ENCODE data around the gene IGSF3.
"Not testable (repeated sequence)": the region's sequence is repeated elsewhere in the genome, so short reads cannot be mapped to it uniquely, and the experiment has no call there.

Gene IGSF3

DNA sequence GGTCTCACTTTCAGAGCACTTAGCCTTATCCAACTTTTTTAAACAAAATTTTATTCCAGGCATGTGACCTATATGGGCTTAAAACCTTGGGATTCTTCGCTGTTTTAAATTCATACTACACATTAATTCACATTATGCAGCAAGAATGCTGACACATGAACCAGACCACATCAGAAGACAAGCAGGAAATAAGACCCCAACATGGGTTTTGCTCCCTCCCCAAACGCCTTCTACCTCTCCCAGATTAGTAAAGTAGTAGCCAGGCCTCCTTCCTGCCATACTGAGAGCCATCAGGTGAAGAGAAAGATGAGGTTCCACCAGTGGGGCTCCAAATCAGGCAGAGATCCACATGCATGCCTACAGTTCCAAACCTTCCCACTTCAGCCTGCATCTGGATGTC is 3.7 kb downstream of the IGSF3 start:
- peaks cover 50% of the 10 kb centered on the region for H3K27me3 ChIP-seq (ENCODE audit: insufficient read depth, low read length)
- H3K36me3 ChIP-seq (ENCODE audit: insufficient read depth, low read length): no peaks in the 10 kb centered on the region
- no peak overlapping the region for H2AFZ ChIP-seq (ENCODE audit: low read length, unreplicated experiment)
- no peaks in the 10 kb centered on the region for H3K79me2 ChIP-seq (ENCODE audit: control insufficient read depth, insufficient read depth, low read length, unreplicated experiment)
- H3K4me3 ChIP-seq (ENCODE audit: low read depth, low read length): no peak overlapping the region
- peaks cover 7% of the 10 kb centered on the region for H3K4me1 ChIP-seq (ENCODE audit: control insufficient read depth, insufficient read depth, low read length, unreplicated experiment)
- no peak overlapping the region for H3K27ac ChIP-seq (ENCODE audit: low read depth, low read length)

DNA sequence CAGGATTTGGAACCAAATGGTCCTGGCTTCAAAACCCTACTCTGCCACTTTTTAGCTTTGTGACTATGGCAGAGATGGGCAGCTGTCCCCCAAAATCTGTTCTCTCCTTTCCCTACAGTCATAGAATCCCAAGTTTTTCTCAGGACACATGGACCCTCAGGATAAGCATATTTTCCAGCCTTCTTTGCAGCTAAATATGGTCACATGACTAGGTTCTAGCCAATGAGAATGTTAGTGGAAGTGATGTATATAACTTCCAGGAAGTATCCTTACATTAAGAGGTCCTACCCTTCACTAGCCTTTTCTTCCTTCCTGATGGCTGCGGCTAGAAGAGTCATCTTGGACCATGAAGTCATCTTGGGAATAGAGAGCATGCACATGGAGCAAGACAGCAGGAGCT is 5.9 kb downstream of the IGSF3 start:
- Histone ChIP-seq H3K79me2 (ENCODE audit: control insufficient read depth, insufficient read depth, low read length, unreplicated experiment) (no peaks in the 10 kb centered on the region), H3K36me3 (ENCODE audit: insufficient read depth, low read length) (no peaks in the 10 kb centered on the region), H3K27me3 (ENCODE audit: insufficient read depth, low read length) (peaks cover 44% of the 10 kb centered on the region)

DNA sequence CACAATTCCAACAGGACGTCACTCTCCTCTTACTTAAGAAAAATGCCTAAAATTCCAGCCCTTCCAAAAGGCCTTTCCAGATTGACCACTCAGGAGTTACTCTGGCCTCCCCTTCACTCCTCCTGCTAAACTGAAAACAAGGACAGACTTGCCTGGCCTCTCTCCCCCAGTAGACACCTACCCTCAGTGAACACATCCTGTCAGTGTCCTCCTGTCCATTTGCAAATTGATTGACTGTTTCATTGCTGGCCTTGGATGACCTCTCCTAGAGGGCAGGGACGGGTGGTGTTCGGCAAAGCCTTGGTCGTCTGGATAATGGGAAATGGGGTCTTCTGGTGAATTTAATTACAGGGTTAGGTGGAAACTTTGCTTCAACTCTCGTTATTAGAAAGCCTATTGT is 8.9 kb downstream of the IGSF3 start:
- H3K4me3 ChIP-seq (ENCODE audit: low read depth, low read length); H3K79me2 ChIP-seq (ENCODE audit: control insufficient read depth, insufficient read depth, low read length, unreplicated experiment); H3K27ac ChIP-seq (ENCODE audit: low read depth, low read length); H3K36me3 ChIP-seq (ENCODE audit: insufficient read depth, low read length); H2AFZ ChIP-seq (ENCODE audit: low read length, unreplicated experiment); H3K4me1 ChIP-seq (ENCODE audit: control insufficient read depth, insufficient read depth, low read length, unreplicated experiment): not testable (repeated sequence)
- H3K27me3 ChIP-seq (ENCODE audit: insufficient read depth, low read length): peaks cover 25% of the 10 kb centered on the region

More for the DNA sequence above, 5.9 kb downstream of the IGSF3 start:
- Histone ChIP-seq H2AFZ (ENCODE audit: low read length, unreplicated experiment) (no peak overlapping the region), H3K4me1 (ENCODE audit: control insufficient read depth, insufficient read depth, low read length, unreplicated experiment) (peaks cover 3% of the 10 kb centered on the region), H3K27ac (ENCODE audit: low read depth, low read length) (no peak overlapping the region), H3K4me3 (ENCODE audit: low read depth, low read length) (no peak overlapping the region)

DNA sequence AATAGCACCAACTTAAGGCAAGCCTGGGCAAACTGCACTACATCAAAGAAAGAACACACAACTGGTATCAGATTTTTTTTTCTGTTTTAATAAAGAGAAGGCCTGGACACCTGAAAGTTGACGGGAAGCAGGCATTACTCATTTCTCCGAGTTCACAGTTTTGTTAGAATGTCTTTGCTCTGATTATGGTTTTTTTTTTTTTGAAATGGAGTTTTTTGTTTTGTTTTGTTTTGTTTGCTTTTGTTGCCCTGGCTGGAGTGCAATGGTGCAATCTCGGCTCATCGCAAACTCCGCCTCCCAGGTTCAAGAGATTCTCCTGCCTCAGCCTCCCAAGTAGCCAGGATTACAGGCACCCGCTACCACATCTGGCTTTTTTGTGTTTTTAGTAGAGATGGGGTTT is 9.7 kb downstream of the IGSF3 start:
- H3K36me3 ChIP-seq (ENCODE audit: insufficient read depth, low read length); H3K4me3 ChIP-seq (ENCODE audit: low read depth, low read length); H3K79me2 ChIP-seq (ENCODE audit: control insufficient read depth, insufficient read depth, low read length, unreplicated experiment); H3K4me1 ChIP-seq (ENCODE audit: control insufficient read depth, insufficient read depth, low read length, unreplicated experiment); H2AFZ ChIP-seq (ENCODE audit: low read length, unreplicated experiment); H3K27ac ChIP-seq (ENCODE audit: low read depth, low read length): not testable (repeated sequence)
- H3K27me3 ChIP-seq (ENCODE audit: insufficient read depth, low read length): peaks cover 21% of the 10 kb centered on the region

DNA sequence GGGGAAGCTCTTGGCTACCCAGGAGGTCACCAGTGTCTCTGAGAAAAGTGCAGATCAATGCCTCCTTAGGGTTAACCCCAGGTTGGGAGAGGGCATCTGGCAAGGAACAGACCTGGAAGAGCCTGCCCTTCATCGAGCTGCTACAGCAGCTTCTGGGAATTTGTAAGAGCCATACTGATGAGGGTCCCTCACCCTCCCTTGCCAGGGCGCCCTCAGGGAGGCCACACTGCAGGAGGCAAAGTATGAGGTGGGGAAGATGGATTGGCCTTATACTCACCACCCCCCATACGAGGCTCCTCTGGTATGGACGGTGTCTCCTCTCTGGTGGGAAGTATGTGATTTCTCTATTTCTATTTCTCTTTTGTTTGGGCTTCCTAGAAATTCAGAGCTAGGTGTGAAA is 13.2 kb downstream of the IGSF3 start:
- Histone ChIP-seq H3K27ac (ENCODE audit: low read depth, low read length) (no peak overlapping the region), H3K36me3 (ENCODE audit: insufficient read depth, low read length) (no peaks in the 10 kb centered on the region), H3K4me1 (ENCODE audit: control insufficient read depth, insufficient read depth, low read length, unreplicated experiment) (no peaks in the 10 kb centered on the region), H2AFZ (ENCODE audit: low read length, unreplicated experiment) (no peak overlapping the region), H3K27me3 (ENCODE audit: insufficient read depth, low read length) (peaks cover 33% of the 10 kb centered on the region), H3K79me2 (ENCODE audit: control insufficient read depth, insufficient read depth, low read length, unreplicated experiment) (no peaks in the 10 kb centered on the region), H3K4me3 (ENCODE audit: low read depth, low read length) (no peak overlapping the region)

DNA sequence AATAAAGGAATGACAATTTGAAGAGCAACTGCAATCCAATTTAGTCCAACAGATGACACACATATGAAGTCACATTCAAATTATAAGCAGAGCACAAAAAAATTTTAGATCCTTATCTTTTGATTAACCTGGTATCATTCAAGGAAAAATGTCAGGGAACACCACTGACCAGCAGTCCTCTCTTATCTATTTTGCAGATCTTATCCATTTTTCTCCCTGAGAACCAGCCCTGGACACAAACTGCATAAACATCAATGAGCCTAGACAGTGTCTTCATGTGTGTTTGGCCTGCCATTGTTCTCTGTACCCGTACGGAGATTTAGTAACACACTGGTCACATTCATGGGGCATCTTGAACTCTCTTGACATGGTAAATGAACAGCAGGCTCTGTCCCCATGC is 14.9 kb downstream of the IGSF3 start:
- not testable (repeated sequence) for H3K79me2 ChIP-seq (ENCODE audit: control insufficient read depth, insufficient read depth, low read length, unreplicated experiment); H3K4me1 ChIP-seq (ENCODE audit: control insufficient read depth, insufficient read depth, low read length, unreplicated experiment); H3K27ac ChIP-seq (ENCODE audit: low read depth, low read length); H2AFZ ChIP-seq (ENCODE audit: low read length, unreplicated experiment); H3K36me3 ChIP-seq (ENCODE audit: insufficient read depth, low read length); H3K4me3 ChIP-seq (ENCODE audit: low read depth, low read length)
- peaks cover 33% of the 10 kb centered on the region for H3K27me3 ChIP-seq (ENCODE audit: insufficient read depth, low read length)

DNA sequence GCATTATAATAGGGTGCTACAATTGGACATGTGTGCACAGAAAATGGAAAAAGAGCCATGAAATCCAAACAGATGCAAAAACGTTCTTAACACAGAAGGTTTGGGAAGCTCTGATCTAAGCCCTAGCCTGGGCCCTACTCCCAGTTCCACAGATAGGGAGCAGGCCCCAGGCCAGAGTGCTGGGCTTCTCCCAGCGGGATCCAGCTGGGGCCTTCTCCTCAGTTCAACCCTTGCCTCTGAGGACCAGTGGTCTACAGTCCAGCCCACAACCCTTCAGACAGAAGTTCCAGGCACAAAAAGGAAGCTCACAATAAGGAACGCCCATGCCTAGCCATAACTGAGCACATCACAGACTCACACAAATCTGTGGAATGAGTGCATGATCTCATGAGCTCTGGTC is 16.8 kb downstream of the IGSF3 start:
- not testable (repeated sequence) for H3K79me2 ChIP-seq (ENCODE audit: control insufficient read depth, insufficient read depth, low read length, unreplicated experiment); H3K36me3 ChIP-seq (ENCODE audit: insufficient read depth, low read length); H2AFZ ChIP-seq (ENCODE audit: low read length, unreplicated experiment); H3K27ac ChIP-seq (ENCODE audit: low read depth, low read length); H3K4me3 ChIP-seq (ENCODE audit: low read depth, low read length); H3K4me1 ChIP-seq (ENCODE audit: control insufficient read depth, insufficient read depth, low read length, unreplicated experiment)
- H3K27me3 ChIP-seq (ENCODE audit: insufficient read depth, low read length): peaks cover 33% of the 10 kb centered on the region

DNA sequence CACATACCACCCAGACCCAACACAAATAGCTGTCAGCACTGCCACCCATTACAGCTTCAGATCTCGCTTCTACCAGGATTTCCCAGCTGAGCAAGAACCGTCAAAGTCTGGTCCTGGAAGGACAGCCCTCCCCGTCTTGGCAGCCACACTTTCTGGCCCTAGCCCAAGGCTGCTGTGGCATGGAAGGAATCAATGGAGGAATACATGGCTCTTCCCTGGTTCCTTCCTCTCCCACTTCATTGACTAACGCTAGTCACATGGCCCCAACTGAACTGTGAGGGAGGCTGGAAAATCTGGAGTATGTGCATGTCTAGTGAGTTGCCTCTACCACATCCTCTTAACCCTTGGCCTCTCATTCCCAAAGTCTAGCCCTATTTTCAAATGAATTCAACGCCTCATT is 18.5 kb downstream of the IGSF3 start:
- H3K4me3 ChIP-seq (ENCODE audit: low read depth, low read length); H2AFZ ChIP-seq (ENCODE audit: low read length, unreplicated experiment); H3K36me3 ChIP-seq (ENCODE audit: insufficient read depth, low read length); H3K4me1 ChIP-seq (ENCODE audit: control insufficient read depth, insufficient read depth, low read length, unreplicated experiment); H3K27ac ChIP-seq (ENCODE audit: low read depth, low read length); H3K79me2 ChIP-seq (ENCODE audit: control insufficient read depth, insufficient read depth, low read length, unreplicated experiment): not testable (repeated sequence)
- peaks cover 26% of the 10 kb centered on the region for H3K27me3 ChIP-seq (ENCODE audit: insufficient read depth, low read length)

DNA sequence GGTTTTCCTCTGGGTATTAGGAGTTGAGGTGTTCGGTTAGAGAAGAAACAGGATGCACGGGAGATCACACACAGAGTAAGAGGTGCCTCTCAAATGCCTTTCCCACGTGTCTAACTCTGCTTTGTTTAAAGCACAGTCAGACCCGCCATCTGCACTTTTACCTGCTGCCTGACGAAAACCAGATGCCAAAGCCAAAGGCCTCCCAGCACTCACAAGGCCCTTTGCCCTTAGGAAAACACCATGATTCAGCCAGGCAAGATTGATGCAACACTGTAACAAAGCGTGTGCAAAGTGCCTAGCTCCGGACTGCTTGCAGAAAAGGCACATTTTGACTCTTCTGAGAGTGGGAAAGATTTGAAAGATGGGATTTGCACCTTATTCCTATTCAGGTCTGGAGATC is 19.2 kb downstream of the IGSF3 start:
- H3K4me3 ChIP-seq (ENCODE audit: low read depth, low read length); H3K79me2 ChIP-seq (ENCODE audit: control insufficient read depth, insufficient read depth, low read length, unreplicated experiment); H3K36me3 ChIP-seq (ENCODE audit: insufficient read depth, low read length); H3K4me1 ChIP-seq (ENCODE audit: control insufficient read depth, insufficient read depth, low read length, unreplicated experiment); H3K27ac ChIP-seq (ENCODE audit: low read depth, low read length); H2AFZ ChIP-seq (ENCODE audit: low read length, unreplicated experiment): not testable (repeated sequence)
- peaks cover 19% of the 10 kb centered on the region for H3K27me3 ChIP-seq (ENCODE audit: insufficient read depth, low read length)

DNA sequence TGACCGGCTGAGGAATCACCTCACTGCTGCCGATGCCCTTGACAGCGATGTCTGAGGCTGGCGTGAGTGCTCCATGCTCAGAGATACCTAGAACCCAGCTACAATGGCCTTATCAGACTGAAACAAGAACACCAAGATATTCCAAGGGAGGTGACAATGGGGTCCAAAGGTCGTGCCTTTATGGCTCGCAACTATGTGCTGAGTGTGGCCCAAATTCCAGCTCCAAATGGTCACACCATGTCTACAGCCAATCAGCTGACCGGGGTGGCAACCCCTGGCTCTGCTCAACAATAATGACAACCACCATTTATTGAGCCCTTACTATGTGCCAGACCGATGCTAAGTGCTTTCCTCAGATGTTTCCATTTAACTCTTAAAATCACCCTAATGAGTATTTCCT is 20.3 kb downstream of the IGSF3 start:
- H3K27me3 ChIP-seq (ENCODE audit: insufficient read depth, low read length): peaks cover 11% of the 10 kb centered on the region
- H2AFZ ChIP-seq (ENCODE audit: low read length, unreplicated experiment); H3K27ac ChIP-seq (ENCODE audit: low read depth, low read length); H3K79me2 ChIP-seq (ENCODE audit: control insufficient read depth, insufficient read depth, low read length, unreplicated experiment); H3K4me3 ChIP-seq (ENCODE audit: low read depth, low read length); H3K36me3 ChIP-seq (ENCODE audit: insufficient read depth, low read length); H3K4me1 ChIP-seq (ENCODE audit: control insufficient read depth, insufficient read depth, low read length, unreplicated experiment): not testable (repeated sequence)

DNA sequence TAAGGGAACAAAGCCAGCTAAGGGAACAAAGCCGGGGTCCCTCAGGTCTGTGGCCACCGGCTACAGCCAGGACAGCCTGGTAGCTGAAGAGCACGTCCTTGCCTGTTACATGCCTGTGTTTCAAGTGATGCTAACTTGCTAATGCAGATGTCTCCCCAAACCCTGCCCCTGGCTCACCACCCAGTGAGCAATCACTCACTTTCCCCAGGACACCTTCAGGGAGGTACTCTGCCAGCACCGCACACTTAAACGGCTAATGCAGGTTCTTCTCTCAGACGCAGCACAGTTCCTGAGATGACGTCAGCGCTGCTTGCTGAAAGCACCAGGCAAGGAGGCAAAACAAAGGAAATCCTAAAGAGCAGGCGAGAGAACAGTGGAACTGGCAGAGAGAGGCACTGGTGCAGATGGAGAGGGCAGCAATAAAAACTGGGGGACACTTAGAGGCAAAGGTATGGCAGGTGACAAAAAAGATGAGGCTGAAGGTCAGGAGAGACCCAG is 20.8 kb downstream of the IGSF3 start:
- not testable (repeated sequence) for H3K27ac ChIP-seq (ENCODE audit: low read depth, low read length); H2AFZ ChIP-seq (ENCODE audit: low read length, unreplicated experiment); H3K27me3 ChIP-seq (ENCODE audit: insufficient read depth, low read length); H3K4me1 ChIP-seq (ENCODE audit: control insufficient read depth, insufficient read depth, low read length, unreplicated experiment); H3K79me2 ChIP-seq (ENCODE audit: control insufficient read depth, insufficient read depth, low read length, unreplicated experiment); H3K36me3 ChIP-seq (ENCODE audit: insufficient read depth, low read length); H3K4me3 ChIP-seq (ENCODE audit: low read depth, low read length)

Measured in ACC112 (cell line).